ENCODE data around the gene GNAI1.

Gene GNAI1

DNA sequence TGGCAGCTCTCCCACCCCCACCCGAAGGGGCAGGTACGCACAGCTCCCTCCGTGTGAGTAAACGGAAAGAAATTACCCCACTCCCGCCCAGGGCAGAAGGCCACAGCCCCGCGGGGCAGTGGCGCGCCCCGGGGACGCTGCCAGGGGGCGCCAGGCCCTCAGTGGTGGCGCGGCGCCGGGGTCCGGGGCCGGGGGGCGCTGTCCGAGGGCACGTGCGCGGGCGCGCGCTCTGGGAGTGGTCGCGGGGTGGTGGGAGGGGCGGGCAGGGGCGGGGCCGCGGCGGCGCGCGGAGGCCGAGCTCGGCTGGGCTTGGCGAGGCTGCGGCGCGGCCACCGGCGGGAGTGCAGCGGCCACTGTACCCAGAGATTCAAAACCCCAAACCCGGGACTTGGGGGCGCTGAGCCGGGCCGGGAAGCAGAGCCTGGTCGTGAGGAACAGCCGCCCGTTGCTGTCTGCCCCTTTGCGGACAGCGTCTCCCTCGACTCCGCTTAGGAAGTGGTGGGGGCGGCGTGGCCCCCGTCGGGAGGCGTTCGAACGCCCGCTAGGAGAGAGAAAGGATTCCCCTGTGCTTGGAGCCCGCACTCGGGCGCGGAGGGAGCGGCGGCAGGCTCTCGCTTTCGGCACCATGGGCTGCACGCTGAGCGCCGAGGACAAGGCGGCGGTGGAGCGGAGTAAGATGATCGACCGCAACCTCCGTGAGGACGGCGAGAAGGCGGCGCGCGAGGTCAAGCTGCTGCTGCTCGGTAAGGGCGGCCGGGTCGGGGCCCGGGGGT lies at the start of gene GNAI1:
GNAI1 (plus strand) TSS at position 296 of the 773 bp plus-strand sequence; CDS start at position 626, 330 bp downstream.
- peak; percentile 45 for DNase-seq (ENCODE audit: low read depth)

DNA sequence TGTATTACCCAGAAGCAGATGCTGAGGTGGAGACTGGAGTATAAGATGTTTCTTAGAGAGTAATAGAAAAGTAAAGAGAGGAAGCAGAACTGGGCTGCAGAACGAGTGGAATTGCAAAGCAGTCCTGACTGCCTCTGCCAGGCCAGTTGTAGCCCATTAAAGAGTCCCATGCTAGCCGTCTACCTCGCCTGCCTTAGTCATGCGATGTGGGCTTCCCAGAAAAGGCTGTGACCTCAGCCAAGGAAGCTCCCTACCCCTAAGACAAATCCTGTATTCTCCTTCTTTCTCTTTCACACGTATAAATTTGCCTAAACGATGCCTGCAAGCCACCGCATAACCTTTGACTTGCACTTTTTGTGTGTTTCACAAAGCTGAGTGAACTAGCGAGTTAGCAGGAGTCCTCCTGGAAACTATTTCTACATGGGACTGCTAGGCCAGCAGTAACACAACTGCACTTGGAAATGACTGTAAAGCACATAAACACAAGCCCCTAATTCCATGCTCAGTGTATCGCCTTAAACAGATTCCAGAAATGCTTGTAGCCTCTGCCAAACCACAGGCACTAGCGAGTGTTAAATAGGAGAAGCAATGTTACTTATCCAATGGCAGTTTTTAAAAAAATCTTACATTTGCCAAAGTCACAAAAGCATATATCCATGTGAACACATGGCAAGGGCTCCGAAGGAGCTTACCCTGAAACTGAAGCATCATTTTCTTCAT lies 47.4 kb upstream of the GNAI1 start:
- DNase-seq (ENCODE audit: low read depth), result peak; percentile 57

DNA sequence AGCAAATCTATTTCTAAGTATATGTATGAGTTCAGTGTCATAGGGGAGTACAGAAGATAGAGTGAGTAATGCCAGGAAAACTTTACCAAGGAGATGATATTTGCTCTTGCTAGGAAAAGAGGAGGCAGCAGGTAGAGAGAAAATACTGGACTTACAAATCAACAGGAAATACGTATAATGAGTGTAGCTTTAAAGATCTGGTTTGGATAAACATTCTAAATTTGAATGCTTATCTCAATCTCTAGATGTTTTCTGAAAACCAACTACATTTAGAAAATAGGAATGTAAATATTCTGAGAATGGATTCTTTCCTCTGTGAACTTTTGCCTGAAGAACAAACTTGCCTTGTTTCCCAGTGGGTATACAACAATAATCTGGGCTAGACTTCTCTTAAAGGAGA lies 46.9 kb upstream of the GNAI1 start:
- DNase-seq (ENCODE audit: low read depth), result no peak

DNA sequence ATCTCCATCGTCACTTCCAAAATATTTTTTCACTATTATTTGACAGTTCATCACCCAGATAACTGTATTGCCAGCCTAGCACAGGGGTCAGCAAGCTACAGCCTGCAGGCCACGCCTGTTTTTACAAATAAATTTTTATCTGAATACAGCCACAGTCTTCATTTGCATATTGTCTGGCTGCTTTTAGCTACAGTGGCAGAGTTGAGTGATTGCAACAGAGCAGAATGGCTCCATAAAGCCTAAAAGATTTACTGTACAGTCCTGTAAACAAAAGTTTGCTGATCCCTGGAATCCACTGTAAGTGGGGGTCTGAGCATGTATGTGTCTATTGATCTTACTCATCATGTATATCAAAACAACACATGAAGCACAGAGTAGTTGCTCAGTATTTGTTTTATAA lies 45.9 kb upstream of the GNAI1 start:
- no peak for DNase-seq (ENCODE audit: low read depth)

DNA sequence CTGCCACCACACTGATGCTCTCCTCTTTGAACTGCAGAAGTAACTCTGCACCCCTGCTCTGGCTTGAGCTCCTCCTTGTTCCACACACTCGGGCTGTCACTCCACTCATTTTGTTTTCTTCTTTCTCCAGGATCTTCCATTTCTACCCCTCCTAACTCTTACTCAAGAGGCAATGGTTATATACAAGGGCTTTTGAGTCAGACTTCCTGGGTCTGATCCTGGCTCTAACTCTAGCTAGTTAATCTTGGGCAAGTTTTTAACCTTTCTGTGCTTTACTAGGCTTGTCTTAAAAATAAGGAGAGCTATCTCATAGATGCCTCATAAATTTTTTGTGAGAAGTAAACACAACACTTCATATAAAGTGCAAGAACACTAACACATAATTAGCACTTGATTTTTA lies 45.3 kb upstream of the GNAI1 start:
- no peak for DNase-seq (ENCODE audit: low read depth)

DNA sequence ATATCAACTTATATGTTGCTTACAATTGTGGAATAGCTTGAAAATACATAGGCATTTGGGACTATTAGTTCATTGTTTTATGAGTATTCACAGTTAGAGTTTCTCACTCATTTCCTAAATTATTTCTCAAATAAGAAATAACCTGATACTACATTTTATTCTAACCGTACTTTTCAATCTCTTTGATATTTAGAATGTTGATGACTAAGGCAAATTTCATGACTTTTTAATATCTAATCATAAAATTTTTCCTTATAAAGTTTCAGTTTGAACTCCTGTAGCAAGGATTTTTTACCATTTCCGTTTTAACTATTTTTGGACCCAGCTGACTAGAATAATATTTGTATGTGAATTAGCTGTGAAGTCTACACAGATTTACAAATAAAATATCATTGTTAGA lies 41.3 kb upstream of the GNAI1 start:
- DNase-seq (ENCODE audit: low read depth), result no peak

DNA sequence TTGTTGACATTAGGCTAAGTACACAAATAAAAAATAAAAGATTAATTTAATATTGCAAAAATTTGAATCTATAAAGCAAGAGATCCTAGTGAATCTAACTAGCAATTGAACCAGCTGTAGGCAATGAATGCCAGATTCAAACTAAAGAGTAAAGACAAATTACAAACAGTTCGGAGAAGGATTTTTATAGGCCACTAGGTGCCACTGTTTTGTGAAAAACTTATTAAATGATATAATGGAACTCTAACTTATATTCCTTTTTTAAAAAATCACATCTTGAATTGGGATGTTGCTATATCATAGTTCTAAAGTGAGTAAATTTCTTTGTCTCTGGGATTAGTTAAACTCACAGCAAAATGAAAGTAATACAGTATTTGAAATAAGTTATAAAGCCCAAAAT lies 39.1 kb upstream of the GNAI1 start:
- no peak for DNase-seq (ENCODE audit: low read depth)

DNA sequence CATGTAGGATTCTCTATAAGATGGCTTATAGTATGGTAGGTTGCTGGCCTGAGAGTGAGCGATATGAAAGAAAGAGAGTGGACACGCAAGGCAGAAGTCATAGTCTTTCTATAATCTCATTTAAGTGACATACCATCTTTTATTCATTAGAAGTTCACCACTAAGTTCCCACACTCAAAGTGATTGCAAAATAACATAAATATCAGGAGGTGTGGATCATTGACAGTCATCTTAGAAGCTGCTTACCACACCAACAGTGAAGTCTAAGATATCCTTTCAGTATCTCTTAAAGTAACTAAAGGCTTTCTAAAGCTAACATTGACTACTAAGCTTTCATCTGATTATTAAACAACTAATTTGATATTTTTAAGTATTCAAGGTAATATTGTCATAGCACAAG lies 36.9 kb upstream of the GNAI1 start:
- no peak for DNase-seq (ENCODE audit: low read depth)

DNA sequence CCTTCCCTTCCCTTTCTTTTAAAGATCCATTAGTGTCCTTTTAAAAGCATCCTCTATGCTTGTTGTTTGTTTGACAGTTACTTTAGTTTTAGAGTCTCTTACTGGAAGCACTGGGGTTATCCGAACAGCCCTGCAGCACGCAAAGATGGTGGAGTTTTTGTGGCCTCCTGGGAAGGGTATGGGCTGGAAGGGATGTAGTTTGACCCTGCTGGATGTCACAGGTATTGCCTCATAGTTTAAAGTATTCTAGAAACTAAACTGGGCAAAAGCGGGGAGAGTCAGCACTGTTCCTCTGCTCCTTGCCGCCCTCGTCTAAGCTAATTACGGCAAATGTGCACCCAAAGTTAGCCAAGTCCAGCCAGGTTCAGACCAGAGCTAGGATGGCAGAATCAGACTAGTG lies 35.8 kb upstream of the GNAI1 start:
- no peak for DNase-seq (ENCODE audit: low read depth)

DNA sequence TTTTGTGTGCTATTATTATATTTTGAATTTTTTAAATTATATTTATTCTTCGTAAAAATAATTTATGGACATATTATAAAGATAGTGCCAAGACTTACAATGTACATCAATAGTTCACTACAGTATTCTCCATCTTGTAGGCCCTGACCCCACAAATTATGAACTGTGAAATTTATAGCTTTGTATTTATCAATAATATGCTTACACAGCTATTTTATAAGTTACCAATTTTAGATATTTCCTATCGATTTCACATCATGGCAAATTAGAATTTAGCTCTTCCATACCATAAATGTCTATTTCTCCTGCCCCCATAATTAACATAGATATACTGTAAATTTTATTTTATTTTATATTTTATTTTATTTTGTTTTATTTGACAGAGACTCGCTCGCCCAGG lies 34.4 kb upstream of the GNAI1 start:
- no peak for DNase-seq (ENCODE audit: low read depth)

DNA sequence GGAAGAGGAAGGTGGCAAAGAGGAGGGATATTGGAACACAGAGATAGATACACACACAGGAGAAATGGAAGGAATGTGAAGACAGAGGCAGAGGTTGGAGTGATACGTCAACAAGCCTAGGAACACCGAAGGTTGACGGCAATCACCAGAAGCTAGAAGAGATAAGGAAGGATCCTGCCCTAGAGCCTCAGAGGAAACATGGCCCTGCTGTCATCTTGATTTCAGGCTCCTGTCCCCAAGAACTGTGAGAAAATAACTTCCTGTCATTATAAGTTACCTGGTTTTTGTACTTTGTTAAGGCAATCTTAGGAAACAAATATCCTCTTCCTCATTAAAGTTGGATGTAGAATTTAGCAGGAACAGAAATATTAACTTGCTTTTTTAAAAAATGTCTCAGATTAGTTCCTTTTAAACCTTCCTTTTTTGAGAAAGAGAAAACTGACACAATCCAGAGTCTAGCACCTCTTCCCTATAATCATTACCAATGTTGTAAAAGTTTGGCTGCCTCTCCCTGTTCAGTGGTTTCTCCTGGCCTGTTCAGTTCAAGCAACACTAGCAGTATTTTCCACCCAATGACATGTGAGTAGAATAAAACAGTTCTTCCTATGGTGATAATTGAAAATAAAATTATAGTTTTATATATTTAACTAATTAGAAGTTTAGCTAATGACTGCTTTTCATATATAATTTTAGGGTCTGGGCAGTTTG lies 28.8 kb upstream of the GNAI1 start:
- DNase-seq (ENCODE audit: low read depth), result no peak

DNA sequence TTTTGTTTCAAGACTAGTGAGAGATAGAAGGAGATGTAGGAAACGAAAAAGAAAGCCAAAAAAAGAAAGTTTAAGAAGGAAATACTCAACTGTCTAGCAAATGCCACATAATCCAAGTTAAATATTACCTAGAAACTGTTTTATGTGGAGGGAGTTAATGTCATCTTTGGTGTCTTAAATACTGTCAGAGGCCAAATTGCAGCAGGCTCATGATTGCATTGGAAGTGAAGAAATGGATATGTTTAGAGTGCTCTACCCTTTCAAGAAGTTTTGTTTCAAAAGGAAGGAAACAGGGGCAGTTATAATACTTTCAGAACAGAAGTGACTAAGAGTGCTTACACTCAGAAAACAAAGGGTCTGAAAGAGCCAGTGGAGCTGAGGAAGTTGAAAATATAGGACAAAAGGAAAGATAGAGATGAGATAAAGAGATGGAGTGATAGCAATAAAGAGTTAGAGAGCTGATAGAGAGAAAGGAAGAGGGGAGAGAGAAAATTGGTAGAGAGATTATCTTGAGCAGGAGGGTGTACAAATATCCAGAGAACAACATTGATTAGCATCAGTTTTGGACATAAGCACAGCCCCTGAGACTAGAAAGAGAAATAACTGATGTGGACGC lies 28.0 kb upstream of the GNAI1 start:
- no peak for DNase-seq (ENCODE audit: low read depth)

DNA sequence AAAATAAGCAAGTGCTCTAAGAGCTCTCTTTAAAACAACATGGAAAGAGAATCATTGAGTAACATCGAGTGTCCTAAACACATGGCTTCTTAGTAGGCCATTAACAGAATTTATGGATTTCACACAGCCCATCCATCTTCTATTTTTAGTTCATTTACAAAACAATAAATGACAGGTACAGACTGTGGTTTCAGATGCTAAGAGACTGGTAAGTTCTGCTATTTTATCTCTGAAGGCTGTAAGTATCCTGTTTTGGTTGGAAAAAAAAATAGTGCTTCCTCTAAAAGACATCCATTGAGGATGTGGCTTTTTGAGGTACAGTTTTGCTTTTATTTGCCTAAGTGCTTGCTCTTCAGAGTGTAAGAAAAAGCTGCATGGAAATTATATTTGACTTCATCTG lies 27.4 kb upstream of the GNAI1 start:
- DNase-seq (ENCODE audit: low read depth), result no peak

DNA sequence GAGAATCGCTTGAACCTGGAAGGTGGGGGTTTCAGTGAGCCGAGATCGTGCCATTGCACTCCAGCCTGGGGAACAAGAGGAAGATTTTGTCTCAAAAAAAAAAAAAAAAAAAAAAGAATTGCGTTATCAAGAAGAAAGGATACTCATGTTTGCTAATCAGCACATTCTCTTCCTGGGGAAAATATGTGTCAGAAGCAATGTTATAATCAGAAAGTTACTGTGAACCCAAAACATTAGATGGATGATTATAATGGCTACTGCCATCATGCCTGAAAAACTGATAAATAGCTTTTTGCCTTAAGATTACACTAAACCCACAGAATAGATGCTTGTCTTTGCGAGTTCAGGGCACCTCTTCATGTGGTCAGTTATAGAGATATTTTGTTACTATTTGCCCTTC lies 24.3 kb upstream of the GNAI1 start:
- no peak for DNase-seq (ENCODE audit: low read depth)

DNA sequence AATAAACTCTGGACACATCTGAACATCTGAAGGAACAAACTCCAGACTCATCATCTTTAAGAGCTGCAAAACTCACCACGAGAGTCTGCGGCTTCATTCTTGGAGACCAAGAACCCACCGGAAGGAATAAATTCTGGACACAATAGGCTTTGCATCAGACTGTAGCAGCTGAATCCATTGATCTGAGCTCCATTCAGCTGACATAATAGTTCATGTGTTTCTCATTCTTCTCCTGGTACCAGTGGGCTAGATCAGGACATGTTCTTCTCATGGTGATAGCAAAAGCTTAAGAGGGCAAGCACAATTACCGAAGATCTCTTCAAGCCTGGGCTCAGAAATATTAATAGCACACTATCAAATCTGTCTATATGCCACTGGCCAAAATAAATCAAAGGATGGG lies 20.5 kb upstream of the GNAI1 start:
- no peak for DNase-seq (ENCODE audit: low read depth)

DNA sequence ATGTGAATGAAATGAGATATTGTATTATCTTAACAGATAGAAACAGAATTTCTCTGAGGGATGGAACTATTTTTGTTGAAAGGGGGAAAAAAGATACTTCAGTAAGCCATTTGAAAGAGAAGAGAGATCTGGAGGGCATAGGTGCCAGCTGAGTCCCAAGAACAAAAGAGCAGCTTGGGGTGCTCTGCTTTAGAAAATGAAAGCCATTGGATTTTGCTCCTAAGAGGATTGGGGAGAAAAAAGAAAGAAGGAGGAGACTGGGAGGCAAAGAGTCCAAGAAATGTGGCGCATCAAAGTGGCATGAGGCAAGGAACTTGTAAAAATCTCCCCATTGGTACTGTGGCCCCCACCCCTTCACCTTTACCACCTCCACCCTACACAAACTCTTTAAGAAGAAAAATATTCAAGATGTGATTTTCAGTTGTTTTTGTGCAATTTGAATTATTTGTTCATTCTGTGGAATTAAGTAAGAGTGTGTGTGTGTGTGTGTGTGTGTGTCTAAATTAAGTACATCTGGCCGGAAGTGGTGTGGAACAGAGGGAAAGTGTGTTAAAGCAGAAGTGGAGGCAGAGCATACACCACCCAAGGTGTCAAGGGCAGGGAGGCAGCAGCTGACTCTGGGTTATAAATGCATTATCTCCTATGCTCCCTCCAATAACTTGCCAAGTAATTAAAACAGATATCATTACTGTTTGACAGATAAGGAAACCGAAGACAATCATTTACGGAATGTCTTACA lies 9.9 kb upstream of the GNAI1 start:
- DNase-seq (ENCODE audit: low read depth), result no peak

DNA sequence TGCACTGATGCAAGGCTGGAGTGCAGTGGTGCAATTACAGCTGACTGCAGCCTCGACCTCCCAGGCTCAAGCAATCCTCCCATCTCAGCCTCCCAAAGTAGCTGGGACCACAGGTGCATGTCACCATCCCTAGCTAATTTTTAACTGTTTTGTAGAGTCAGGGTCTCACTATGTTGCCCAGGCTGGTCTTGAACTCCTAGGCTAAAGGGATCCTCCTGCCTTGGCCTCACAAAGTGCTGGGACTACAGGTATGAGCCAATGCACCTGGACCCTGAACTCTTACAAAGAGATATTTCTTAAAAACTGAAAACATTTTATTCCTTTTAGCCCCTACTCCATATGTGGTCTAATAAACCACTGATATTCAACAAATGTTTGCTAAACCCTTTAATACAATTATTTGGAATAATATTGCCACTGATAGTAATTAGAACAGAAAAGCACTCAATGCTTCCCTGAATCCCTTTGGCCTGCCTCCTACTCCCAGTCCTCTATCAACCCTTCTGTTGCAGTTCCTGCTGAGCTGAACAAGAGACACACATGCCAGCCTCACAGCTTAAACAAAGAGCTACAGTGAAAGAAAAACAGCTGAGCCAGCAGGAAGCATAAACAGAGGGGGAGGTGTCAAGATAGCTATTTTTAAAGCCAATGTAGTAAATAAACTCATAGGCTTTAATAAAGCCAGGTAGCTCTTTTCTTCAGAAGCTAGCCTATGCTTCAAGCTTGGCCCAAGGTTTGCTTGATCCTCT lies 7.0 kb upstream of the GNAI1 start:
- no peak for DNase-seq (ENCODE audit: low read depth)

DNA sequence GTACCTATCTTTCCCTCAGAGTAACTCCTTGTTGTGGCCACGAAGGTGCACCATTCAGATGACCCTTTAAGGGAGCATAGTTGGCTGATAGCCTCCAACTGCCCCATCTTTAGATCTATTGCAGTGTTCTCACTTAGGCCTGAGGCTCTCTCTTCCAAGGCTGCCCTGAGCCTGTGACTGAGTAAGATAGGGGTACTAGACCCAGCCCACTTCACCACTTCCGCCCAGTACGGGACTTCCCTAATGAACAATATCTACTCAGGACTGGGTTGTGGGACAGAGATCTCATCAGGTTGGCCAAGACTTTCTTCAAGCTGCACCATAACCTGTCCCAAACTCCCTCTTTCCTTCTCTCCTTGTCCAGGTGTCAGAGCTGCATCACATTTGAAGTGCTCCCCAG lies 5.7 kb upstream of the GNAI1 start:
- no peak for DNase-seq (ENCODE audit: low read depth)

DNA sequence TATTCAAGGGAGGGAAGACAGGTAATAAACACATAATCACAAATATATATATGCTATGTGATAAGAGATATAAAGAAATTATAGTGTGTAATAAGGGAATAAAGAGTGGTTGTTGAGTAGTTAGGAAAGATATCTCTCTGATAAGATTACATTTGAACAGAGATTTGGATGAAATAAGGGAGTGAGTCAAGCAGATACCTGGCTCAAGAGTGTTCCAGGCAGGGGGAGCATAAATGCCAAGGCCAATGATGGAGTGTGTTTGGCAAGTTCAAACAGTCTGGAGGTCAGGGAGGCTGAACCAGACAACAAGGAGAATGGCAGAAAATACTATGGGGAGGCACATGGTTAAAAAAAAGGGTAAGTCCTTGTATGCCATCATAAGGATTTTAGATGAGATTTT lies 4.8 kb upstream of the GNAI1 start:
- DNase-seq (ENCODE audit: low read depth), result no peak

DNA sequence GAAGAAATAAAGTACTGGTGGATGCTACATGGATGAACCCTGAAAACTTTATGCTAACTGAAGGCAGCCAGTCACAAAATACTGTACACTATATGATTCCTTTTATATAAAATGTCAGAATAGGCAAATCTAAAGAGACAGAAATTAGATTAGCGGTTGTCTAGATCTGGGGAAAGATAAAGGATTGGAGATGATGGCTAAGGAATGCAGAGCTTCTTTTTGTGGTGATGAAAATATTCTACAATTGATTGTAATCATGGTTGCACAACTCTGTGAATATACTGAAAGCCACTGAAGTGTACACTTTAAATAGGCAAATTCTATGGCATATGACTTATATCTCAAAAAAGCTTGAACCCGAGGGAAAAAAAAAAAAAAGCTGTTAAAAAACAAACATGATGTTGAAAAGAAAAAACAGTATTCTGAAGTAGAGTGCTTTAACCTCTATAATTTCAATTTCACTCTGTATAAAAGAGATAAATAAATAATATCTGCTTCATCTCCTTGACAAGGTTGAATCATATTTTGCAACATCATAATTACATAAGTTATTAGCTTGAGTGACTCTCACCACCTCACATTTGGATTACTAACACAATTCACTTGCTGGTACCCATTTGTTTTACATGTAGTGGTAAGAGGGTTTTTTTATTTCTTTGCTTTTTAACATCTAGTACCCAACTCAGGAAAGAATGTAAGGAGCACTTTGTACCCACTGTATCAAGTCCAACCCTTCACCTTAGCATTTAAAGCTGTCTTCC lies 2.8 kb upstream of the GNAI1 start:
- DNase-seq (ENCODE audit: low read depth), result no peak

DNA sequence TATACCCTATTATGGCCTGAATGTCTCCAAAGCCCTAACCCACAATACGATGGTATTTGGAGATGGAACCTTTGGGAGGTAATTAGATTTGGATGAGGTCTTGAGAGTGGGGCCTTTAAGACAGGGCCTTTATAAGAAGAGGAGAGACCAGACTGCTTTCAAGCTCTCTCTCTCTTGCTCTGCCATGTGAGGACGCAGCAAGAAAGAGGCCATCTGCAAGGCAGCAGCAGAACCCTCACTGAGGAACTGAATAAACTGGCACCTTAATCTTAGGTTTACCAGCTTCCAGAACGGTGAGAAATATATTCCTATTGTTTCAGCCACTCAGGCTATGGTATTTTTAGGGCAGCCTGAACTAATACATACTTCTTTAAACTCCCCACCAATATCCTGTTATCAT lies 2.0 kb upstream of the GNAI1 start:
- DNase-seq (ENCODE audit: low read depth), result no peak
